ENCODE measurements around the gene TMEM181. TPM values are rescaled to one million over a fixed set of nuclear protein-coding genes. Genes with fewer than 3 reads are reported as not detected.
A peak's percentile ranks its signal among the peaks of the same experiment; 100 is the strongest.
"Not testable (repeated sequence)": the region's sequence is repeated elsewhere in the genome, so short reads cannot be mapped to it uniquely, and the experiment has no call there.

The TMEM181 gene
- polyA plus RNA-seq, 3 donors: 21.4 to 24.6 (median 23.0) TPM

DNA sequence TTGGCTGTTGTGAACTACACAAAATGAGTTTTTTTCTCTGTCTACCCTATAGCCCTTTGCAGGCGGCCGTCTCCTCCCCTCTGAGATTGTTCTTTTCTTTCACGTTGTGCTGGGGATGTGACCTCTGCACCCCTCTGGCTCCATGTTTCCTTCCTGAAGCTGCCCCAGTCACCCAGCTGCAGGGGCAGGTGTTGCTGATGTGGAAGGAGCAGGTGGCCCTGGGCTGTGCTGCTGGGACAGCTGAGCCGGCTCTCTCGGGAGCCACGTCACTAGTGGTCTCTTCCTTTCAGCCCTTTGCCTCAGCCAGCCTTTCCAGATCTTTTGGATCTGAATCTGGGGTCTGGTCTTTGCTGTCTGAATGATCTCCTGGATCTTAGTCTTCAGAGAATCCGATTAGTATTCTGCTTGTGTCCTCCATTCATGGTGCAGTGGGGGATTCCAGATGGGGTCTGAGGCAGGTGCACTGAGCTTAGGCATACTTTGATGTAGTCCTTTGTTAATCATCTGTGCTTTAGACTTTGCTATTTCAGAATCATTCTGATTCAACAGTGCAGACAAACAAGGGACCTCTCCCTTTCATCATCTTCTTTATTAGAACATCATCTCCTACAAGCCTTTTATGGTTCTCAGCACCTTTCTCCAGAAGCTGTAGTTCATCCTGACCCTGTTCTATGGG, 31.4 kb downstream of the TMEM181 start:
- DNase-seq (ENCODE audit: low read depth in 3 of 3, low spot score in 2 of 3): no peak

DNA sequence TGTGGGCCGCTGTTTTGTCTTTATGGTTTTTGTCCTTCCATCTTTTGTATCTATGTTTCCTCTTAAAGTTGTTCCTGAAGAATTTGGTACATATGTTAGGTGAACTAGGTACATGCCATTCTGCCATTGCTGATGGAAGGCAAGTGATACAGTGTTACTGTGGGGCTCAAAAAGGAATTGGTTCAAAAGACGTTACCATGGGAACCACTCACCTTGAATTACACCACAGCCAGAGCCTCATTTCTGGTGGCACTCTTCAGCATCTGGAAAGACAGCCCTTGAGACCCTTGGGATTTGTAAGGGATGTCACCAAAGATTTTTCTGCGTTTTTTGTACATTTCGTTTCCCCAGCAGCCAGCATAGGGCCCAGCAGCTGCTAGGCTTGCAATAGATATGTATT, 31.9 kb downstream of the TMEM181 start:
- no peak for DNase-seq (ENCODE audit: low read depth in 3 of 3, low spot score in 2 of 3)

DNA sequence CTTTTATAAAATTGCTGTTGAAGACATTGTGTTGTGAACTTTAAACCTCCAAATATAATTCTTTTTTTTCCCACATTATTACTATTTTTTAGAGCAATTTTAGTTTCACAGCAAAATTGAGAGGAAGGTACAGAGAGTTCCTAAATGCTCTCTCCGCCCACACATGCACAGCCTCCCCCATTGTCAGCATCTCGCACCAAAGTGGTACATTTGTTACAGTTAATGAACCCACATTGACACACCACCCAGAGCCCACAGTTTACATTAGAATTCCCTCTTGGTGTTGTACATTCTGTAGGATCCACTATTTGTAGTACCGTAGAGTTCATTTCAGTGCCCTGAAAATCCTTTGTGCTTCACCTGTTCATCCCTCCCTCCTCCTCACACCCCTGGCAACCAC, 33.8 kb downstream of the TMEM181 start:
- no peak for DNase-seq (ENCODE audit: low read depth in 3 of 3, low spot score in 2 of 3)

DNA sequence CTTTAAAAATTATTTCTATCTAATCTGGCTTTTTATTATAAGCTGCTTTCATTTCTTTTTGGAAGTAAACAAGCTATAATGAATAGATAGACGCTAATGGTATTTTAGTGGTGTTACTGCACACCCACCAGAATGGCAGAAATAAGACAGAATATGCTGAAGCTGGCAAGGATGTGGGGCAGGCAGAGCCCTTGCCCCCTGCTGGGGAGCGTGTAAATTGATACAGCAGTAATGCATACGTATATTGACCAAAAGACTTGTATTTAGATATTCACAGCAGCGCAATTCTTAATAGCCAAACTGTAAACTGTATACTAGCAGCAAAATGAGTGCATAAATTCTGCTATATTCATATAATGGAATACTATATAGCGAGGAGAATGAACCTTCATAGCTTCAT, 35.3 kb downstream of the TMEM181 start:
- DNase-seq (ENCODE audit: low read depth in 3 of 3, low spot score in 2 of 3): no peak

DNA sequence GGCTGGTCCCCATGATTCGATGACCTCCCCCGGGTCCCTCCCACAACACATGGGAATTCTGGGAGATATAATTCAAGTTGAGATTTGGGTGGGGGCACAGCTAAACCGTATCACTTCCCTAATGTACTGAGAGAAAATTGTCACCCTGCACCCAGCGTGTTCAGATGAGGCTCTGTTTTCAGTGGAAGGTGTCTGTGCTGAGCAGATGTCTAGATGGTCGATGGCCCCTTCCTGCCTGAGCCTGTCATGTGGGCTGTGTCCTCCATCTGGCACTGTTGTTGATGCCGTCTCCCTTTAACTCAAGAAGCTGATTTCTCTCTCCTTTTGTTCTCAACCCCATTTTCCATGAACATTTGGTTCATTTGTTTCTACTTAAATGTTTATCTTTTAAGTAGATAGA, 37.0 kb downstream of the TMEM181 start:
- no peak for DNase-seq (ENCODE audit: low read depth in 3 of 3, low spot score in 2 of 3)

DNA sequence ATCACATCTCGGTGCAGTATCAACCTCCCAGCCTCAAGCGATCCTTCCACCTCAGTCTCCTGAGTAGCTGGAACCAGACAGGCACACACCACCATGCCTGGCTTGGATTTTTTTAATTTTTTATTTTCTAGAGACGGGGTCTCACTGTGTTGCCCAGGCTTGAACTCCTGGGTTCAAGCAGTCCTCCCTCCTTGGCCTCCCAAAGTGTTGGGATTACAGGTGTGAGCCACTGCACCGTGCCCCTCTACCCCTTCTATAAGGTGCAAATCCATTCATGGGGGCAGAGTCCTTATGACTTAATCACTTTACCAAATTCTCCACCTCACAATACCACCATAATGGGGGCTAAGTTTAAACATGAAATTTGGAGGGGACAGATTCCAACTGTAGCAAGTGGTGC, 37.7 kb downstream of the TMEM181 start:
- DNase-seq (ENCODE audit: low read depth in 3 of 3, low spot score in 2 of 3): no peak

DNA sequence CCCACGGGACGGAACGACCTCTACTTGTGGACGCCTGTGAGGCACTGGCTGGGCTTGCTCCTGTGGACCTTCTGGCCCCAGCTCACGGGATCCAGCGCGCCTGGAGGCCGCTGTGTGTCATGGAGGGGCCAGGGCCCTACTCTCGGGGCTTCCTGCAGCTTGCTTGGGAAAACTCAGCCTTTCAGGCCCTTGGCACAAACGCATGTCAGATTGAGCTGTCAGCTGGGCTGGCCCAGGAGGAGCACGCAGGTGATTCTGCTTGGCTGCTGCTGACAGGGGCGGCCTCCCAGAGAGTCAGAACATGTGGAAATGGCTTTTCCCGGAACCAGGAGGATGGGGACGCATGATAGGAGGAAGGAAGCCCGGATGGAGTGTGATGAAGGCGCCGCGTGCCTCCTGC, 39.7 kb downstream of the TMEM181 start:
- no peak for DNase-seq (ENCODE audit: low read depth in 3 of 3, low spot score in 2 of 3)

DNA sequence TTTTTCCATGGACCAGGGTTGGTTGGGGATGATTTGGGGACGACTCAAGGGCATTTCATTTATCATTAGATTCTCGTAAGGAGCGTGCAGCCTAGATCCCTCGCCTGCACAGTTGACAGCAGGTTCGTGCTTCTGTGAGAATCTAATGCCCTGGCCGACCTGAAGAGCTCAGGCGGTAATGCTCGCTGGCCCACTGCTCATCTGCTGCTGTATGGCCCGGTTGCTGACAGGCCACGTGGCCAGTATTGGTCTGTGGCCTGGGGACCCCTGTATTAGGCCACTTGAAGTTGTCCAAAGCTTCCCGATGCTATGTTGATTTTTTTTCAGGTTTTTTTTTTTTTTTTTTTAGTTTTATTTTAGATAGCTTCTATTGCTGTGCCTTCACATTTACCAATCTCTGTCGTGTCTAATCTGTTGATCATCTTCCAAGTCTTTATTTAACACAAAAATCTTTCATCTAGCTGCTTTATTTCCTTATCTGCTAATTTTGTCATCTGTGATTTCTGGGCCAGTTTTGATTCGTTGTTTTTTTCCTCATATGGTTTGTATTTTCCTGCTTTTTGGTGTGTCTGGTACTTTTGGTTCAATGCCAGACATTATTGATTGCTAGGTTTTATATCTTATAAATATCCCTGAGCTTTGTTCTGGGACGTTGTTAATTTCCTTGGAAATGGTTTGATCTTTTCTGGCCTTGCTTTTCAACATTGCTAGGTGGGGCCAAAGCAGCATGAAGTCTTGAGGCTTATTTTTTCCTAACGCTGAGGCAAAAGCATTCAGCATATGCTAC, 43.6 kb downstream of the TMEM181 start:
- DNase-seq (ENCODE audit: low read depth in 3 of 3, low spot score in 2 of 3): no peak

DNA sequence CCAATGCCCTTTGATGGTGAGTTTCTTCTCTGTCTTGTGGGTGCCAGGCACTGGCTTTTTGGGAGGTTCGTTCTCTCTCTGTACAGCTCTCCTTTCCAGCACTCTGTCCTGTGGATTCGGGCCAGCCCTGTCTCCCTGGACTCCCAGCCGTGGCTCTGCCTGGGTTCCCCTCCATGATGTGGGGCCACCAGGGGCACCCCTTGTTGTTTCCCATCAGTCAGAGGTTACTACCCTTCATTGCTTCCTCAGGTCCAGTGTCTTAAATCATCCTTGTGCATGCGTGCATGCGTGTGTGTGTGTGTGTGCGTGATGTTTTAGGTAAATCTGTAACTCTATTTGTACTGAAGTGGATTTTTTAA, 44.1 kb downstream of the TMEM181 start:
- DNase-seq (ENCODE audit: low read depth in 3 of 3, low spot score in 2 of 3): no peak

DNA sequence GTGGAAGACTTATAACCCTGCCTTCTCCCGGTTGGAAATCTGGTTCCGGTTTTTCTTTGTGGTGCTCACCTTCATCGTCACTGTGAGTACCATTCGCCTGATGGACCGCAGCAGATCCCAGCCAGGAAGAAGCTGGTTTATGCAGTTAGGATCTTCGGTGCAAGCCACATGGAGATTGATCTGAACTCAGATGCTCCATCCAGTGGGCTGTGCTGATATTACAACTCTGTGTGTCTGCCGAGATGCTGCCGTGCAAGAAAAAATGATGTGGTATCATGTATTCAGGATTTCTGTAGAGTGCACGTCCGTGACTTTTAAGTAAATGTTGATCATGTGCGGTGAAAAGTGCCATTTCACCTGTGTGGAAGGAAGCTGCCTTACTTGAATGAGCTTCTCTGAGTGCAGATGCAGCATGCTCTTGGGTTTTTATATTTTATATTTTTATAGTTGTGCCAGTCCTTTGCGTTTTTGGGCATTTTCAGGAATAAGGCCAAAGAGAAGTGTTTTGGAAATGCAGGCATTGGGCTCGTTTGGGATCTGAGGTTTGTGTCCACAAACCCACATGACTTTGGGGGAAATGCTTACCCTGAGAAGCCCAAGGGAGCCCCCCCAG, 45.5 kb downstream of the TMEM181 start:
- DNase-seq (ENCODE audit: low read depth in 3 of 3, low spot score in 2 of 3): peak in 2 of 3 donors; percentile 44 to 53

DNA sequence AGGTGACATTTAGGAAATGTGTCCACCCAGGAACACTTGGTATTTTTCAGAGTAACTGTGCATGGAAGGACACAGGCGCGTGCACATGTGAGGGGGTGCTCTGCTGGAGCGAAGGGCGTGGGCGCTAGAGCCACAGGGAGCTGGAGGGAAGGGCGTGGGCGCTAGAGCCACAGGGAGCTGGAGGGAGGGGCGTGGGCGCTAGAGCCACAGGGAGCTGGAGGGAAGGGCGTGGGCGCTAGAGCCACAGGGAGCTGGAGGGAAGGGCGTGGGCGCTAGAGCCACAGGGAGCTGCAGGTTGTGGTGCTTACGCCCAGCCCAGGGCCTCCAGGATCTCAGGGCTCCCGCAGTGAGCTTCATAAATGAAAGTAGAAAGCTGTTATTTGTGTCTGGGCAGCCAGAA, 46.1 kb downstream of the TMEM181 start:
- not testable (repeated sequence) for DNase-seq (ENCODE audit: low read depth in 3 of 3, low spot score in 2 of 3)

DNA sequence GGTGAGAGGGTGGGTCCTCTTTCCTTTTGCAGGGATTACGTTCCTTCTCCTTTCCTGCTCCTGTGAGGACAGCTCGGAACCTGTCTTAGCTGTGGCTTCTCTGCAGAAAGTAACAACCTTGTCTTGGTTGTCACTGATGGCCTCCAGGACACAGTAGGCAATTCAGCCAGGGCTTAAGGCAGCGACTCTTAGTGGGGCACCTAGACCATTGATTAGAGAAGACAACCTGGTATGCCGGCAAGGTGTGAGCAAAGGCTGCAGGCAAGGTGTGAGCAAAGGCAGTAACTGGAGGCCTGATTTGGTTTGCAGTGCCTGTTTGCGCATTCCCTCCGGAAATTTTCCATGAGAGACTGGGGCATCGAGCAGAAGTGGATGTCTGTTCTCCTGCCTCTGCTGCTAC, 47.0 kb downstream of the TMEM181 start:
- DNase-seq (ENCODE audit: low read depth in 3 of 3, low spot score in 2 of 3): no peak

DNA sequence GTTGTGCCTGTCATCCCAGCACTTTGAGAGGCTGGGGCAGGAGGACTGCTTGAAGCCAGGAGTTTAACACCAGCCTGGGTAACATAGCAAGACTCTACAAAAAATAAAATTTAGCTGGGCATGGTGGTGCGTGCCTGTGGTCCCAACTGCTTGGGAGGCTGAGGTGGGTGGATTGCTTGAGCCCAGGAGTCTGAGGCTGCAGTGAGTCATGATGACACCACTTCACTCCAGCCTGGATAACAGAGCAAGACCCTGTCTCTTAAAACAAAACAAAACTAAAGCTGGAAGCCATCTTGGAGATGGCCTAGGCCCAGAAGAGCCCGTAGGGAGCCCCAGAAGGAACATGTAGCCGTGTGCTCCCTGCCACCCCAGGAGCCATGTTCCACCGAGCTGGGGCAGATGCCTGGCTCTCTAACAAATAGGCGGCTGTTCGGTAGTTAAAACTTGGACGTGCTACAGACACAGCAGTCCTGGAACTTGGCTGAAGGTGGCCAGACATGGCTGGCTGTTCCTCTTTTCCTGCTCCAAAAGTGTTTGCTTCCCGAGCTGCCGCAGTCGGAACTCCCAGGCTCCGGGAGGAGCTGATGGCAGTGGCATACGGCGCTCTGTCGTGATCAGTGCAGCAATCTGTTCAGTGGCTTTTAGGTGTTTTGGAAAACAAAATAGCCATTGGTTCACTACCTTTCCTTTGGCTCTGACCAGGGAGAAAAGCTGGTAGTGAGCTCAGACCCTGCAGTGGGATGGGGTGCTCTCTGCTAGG, 47.7 kb downstream of the TMEM181 start:
- DNase-seq (ENCODE audit: low read depth in 3 of 3, low spot score in 2 of 3): no peak

DNA sequence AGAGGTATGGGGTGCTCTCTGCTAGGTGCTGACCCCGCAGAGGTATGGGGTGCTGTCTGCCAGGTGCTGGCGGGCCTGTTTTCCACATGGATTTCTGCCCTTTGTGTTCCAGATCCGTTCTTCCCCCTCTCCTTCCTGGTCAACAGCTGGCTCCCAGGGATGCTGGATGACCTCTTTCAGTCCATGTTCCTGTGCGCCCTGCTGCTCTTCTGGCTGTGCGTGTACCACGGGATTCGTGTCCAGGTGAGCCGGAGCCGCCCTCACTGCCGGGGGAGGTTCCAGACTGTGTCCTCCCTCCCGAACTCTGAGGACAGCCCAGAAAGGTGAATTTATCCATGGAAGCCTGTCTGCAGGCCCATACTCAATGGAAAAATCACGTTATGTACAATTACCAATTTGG, 48.3 kb downstream of the TMEM181 start:
- DNase-seq (ENCODE audit: low read depth in 3 of 3, low spot score in 2 of 3): no peak

DNA sequence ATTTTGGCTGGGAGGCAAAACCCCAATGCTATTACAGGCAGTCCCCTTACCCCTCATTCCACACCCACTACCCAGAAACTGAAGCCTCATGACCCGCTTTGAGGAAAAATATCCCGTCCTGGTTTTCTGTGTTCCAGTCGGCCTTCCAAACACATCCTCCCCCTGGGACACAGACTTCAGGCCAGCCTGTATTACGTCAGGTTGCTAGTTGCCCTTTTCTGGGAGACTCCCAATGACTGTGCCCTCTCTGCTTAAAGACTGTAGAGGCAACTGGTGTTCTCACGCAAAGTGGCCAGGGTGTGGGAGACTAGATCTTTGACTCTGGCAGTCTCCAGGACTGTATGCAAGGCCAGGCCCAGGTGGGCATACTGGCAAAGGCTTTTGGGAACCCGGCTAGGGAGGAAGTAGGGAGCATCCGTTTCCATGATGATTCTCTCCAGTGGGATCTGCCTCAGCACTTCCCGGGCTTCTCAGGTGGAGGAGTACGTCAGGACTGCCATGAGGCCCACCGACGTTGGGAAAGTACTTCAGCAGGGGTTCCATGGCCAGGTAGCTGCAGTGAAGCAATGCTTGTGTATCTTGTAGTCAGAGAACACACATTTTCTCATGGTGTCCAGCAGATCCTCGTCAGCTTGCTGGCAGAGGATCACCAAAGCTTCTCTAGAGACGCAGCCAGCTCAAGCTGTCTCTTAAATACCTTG, 49.7 kb downstream of the TMEM181 start:
- no peak for DNase-seq (ENCODE audit: low read depth in 3 of 3, low spot score in 2 of 3)

DNA sequence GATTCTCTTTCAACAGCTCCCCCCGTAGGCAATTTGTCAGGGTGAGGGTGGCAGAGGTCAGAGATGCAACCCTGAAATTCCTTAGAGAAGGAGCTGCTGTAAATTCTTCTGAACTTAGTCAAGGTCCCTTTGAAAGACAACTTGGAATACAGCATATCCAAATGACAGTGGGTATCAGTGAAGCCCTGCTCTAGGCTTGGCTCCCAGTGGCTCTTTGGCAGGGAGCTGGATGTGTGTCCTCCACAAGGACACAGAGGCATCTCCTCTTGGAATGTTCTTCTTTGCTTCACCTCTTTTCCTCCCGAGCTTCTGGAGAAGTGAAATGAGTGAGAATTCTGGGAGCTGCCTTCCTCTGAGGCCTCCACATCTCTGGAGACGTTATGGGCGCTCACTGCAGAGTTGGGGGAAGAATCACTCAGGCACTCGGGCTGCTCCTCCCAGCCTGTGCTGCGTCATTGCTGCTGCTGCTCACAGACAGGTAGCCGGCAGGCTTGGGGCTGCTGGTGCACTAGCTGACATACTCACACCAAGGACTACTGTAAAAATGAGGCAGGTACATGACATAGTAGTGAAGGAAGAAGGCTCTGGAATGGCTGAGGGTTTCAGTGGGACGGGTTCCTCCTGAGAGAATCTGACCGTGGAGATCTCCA, 50.6 kb downstream of the TMEM181 start:
- no peak for DNase-seq (ENCODE audit: low read depth in 3 of 3, low spot score in 2 of 3)

DNA sequence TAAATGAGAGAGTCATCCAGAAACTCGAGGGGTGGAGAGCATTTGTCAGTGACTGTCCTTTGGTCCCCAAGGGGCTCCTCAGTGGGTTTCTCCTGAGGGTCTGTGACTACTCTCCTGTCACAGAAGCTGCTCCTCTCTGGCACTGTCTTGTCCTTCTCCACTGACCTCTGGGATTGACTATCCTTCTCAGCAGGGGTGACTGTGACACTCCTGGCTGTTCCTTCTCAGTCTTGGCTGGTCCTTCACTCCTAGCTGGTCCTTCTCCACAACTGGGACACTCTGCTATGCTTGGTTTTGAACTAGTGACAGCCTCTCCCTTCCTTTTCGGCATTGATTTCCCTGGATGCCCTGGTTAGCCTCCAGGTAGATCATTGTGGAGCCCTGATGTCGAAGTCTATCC, 51.1 kb downstream of the TMEM181 start:
- no peak for DNase-seq (ENCODE audit: low read depth in 3 of 3, low spot score in 2 of 3)

DNA sequence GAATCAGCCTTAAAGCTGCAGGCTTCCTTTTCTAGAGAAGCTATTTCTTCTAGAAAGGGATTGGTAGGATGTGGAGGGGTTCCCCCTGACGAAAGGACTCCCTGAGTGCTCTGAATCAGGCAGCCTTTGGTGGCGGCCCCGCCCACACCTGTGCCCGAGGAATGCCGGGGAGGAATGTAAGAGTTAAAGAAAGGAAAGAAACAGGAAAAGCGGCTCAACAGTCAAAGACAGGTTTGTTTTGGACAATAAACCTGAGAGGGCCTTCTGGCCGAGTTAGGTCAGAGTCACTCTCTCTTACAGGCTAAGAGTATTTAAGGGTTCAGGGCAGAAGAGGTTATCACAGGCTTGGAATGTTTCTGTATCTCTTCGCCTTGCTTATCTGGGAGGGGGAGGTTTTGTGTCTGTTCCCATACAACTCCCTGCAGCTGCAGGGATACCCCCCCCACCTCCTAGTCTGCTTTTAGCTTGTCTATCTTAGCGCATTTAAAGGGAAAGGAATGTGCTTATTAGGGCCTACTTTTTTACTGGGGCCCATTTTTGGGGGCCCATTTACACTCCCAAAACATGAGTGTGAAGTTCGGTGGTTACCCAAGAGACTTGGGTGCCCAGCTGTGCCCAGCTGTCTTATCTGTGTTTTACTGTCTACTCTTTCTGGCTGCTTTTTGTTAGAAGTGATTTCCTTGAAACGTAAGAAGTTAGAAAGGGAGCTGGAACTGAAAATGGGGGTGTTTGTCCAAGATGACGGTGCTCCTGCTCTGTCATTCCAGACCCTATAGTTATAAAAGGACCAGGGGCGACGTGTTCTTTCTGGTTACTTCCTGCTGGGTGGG, 51.9 kb downstream of the TMEM181 start:
- no peak for DNase-seq (ENCODE audit: low read depth in 3 of 3, low spot score in 2 of 3)

DNA sequence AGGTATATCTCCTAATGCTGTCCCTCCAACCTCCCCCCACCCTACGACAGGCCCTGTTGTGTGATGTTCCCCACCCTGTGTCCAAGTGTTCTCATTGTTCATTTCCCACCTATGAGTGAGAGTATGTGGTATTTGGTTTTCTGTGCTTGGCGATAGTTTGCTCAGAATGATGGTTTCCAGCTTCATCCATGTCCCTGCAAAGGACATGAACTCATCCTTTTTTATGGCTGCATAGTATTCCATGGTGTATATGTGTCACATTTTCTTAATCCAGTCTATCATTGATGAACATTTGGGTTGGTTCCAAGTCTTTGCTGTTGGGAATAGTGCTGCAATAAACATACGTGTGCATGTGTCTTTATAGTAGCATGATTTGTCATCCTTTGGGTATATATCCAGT, 54.7 kb downstream of the TMEM181 start:
- not testable (repeated sequence) for DNase-seq (ENCODE audit: low read depth in 3 of 3, low spot score in 2 of 3)

Measured in right renal cortex interstitium (tissue), 3 donors.